Spleen (tissue), 7 donors: ENCODE results near the gene MSI2.

Source experiments
- POLR2A ChIP-seq, 3 donors: fragments of 450-650 bp; IDR thresholded peaks; one replicate each; pipeline ENCODE4 v1.5.1; 2017; ENCODE audit warnings: antibody characterized with exemption in 3 of 3, mild to moderate bottlenecking in 1 of 3
- POLR2AphosphoS5 ChIP-seq, 3 donors: sonication (generic); formaldehyde crosslinking; IDR thresholded peaks; one replicate each; pipeline ENCODE4 v1.5.1; 2017; ENCODE audit warnings: antibody characterized with exemption in 3 of 3
- TF ChIP-seq, protein P1 (sequence below), 11 experiments: fragments of 200-600 bp in 7 of 11; fragments of 450-650 bp in 4 of 11; sonication (generic) in 4 of 11; IDR thresholded peaks in 8 of 11; conservative IDR thresholded peaks in 3 of 11; 1 replicate in 7 of 11; 2 replicates in 4 of 11; pipeline versions ENCODE4 v1.4.0 to v1.8.0; 2016 to 2021; ENCODE audit warnings: antibody characterized with exemption in 11 of 11, inconsistent platforms in 4 of 11, mild to moderate bottlenecking in 1 of 11
- donor health status: DM: no; HTN: no; CAD: no; lungs with moderate emphysema.
- donor health status: DM: no; HTN: no; CAD: no.
- donor health status: DM: no; HTN: no; CAD: no.

DNA sequence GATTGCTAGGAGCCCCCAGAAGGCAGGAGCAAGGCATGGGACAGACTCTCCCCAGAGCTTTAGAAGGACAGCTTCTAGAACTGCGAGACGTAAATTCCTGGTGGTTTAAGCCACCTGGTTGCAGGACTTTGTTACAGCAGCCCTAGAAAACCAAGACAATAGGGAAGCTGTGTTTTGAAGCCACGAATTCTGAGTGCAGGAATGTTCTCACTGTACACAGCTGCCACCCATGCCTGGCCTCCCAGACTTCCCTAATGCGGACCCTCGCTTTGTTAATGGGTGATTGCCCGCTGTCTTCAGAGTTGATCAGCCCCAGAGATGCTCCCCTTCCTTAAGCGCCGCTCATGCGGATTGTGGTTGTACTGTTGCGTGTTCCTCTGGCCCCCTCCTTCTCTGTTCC lies 177.1 kb downstream of the MSI2 start:
- TF ChIP-seq, protein P1, sequence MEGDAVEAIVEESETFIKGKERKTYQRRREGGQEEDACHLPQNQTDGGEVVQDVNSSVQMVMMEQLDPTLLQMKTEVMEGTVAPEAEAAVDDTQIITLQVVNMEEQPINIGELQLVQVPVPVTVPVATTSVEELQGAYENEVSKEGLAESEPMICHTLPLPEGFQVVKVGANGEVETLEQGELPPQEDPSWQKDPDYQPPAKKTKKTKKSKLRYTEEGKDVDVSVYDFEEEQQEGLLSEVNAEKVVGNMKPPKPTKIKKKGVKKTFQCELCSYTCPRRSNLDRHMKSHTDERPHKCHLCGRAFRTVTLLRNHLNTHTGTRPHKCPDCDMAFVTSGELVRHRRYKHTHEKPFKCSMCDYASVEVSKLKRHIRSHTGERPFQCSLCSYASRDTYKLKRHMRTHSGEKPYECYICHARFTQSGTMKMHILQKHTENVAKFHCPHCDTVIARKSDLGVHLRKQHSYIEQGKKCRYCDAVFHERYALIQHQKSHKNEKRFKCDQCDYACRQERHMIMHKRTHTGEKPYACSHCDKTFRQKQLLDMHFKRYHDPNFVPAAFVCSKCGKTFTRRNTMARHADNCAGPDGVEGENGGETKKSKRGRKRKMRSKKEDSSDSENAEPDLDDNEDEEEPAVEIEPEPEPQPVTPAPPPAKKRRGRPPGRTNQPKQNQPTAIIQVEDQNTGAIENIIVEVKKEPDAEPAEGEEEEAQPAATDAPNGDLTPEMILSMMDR (IDR thresholded peaks at IDR 0.05 in 8 of 11, conservative IDR thresholded peaks at IDR 0.05 in 3 of 11), result no peak
- TF ChIP-seq POLR2A (IDR thresholded peaks at IDR 0.05), result no peak
- no peak for TF ChIP-seq POLR2AphosphoS5 (IDR thresholded peaks at IDR 0.05)
